Measurements from ENCODE around the gene INCENP. TPM values are rescaled to one million over a fixed set of nuclear protein-coding genes. Genes with fewer than 3 reads are reported as not detected.

INCENP gene
- total RNA-seq, 2 donors from 2014 or later, result 8.8 to 13.0 TPM

- ATAC-seq (ENCODE audit: insufficient number of reproducible peaks, low FRiP score, low read depth) (no peak), DNase-seq (ENCODE audit: low spot score) (no peak)
- Histone ChIP-seq H3K4me1 (ENCODE audit: control insufficient read depth in 1 of 2, low read depth in 2 of 2) (no peaks in the 10 kb centered on the region), H3K9me3 (no peaks in the 10 kb centered on the region), H3K36me3 (peaks cover 37% of the 10 kb centered on the region), H3K27ac (no peak overlapping the region), H3K4me3 (no peak overlapping the region), H3K27me3 (replicated peaks; ENCODE audit: insufficient read depth) (no peaks in the 10 kb centered on the region)
- TF ChIP-seq CTCF (IDR thresholded peaks at IDR 0.05), result no peak
These were observed 28.7 kb downstream of the INCENP start for GRCh38 chr11:62152245-62153086.

GRCh38 chr11:62153087-62153395 is 29.2 kb downstream of the INCENP start:
- DNase-seq (ENCODE audit: low spot score) (no peak), ATAC-seq (ENCODE audit: insufficient number of reproducible peaks, low FRiP score, low read depth) (no peak)
- no peak for TF ChIP-seq CTCF (IDR thresholded peaks at IDR 0.05)
- H3K36me3 ChIP-seq, result peaks cover 33% of the 10 kb centered on the region
- H3K4me1 ChIP-seq (ENCODE audit: control insufficient read depth in 1 of 2, low read depth in 2 of 2), result no peaks in the 10 kb centered on the region
- H3K9me3 ChIP-seq, result no peaks in the 10 kb centered on the region
- no peak overlapping the region for H3K27ac ChIP-seq
- H3K27me3 ChIP-seq (replicated peaks; ENCODE audit: insufficient read depth), result no peaks in the 10 kb centered on the region
- H3K4me3 ChIP-seq, result no peak overlapping the region

GRCh38 chr11:62153617-62154016 is 29.8 kb downstream of the INCENP start:
- no peaks in the 10 kb centered on the region for H3K9me3 ChIP-seq
- no peaks in the 10 kb centered on the region for H3K27me3 ChIP-seq (replicated peaks; ENCODE audit: insufficient read depth)
- DNase-seq (ENCODE audit: low spot score), result no peak
- no peaks in the 10 kb centered on the region for H3K4me1 ChIP-seq (ENCODE audit: control insufficient read depth in 1 of 2, low read depth in 2 of 2)
- H3K36me3 ChIP-seq, result peaks cover 30% of the 10 kb centered on the region
- H3K4me3 ChIP-seq, result no peak overlapping the region
- ATAC-seq (ENCODE audit: insufficient number of reproducible peaks, low FRiP score, low read depth), result no peak
- TF ChIP-seq CTCF (IDR thresholded peaks at IDR 0.05), result no peak
- H3K27ac ChIP-seq, result no peak overlapping the region

- Histone ChIP-seq H3K4me3 (no peak overlapping the region), H3K4me1 (ENCODE audit: control insufficient read depth in 1 of 2, low read depth in 2 of 2) (no peaks in the 10 kb centered on the region), H3K27ac (no peak overlapping the region), H3K36me3 (no peaks in the 10 kb centered on the region), H3K9me3 (no peaks in the 10 kb centered on the region), H3K27me3 (replicated peaks; ENCODE audit: insufficient read depth) (no peaks in the 10 kb centered on the region)
- ATAC-seq (ENCODE audit: insufficient number of reproducible peaks, low FRiP score, low read depth) (no peak), DNase-seq (ENCODE audit: low spot score) (no peak)
- TF ChIP-seq CTCF (IDR thresholded peaks at IDR 0.05), result no peak
These were observed 33.8 kb downstream of the INCENP start for GRCh38 chr11:62157603-62158002.

- Histone ChIP-seq H3K9me3 (no peaks in the 10 kb centered on the region), H3K4me3 (no peak overlapping the region), H3K36me3 (no peaks in the 10 kb centered on the region), H3K27me3 (replicated peaks; ENCODE audit: insufficient read depth) (no peaks in the 10 kb centered on the region), H3K4me1 (ENCODE audit: control insufficient read depth in 1 of 2, low read depth in 2 of 2) (no peaks in the 10 kb centered on the region), H3K27ac (no peak overlapping the region)
- ATAC-seq (ENCODE audit: insufficient number of reproducible peaks, low FRiP score, low read depth) (no peak), DNase-seq (ENCODE audit: low spot score) (no peak)
- TF ChIP-seq CTCF (IDR thresholded peaks at IDR 0.05), result no peak
These were observed 42.6 kb downstream of the INCENP start for GRCh38 chr11:62166371-62166770.

All from thoracic aorta (tissue), 2 donors.